ENCODE results near the gene MRPL57.
A peak's percentile ranks its signal among the peaks of the same experiment; 100 is the strongest.
"Not testable (repeated sequence)": the region's sequence is repeated elsewhere in the genome, so short reads cannot be mapped to it uniquely, and the experiment has no call there.

The MRPL57 gene
- long read RNA-seq, donor 1, transcript MRPL57-201 (2 exons, 2,246 nt): major isoform, 99 of 127 reads
- long read RNA-seq, donor 1, partial matches to known transcripts: 0 of 127 reads
- long read RNA-seq, donor 1, other reads (novel, unspliced or antisense): 28 of 127 reads
- long read RNA-seq, donor 2, transcript MRPL57-201 (2 exons, 2,246 nt): major isoform, 73 of 87 reads
- long read RNA-seq, donor 2, partial matches to known transcripts: 0 of 87 reads
- long read RNA-seq, donor 2, other reads (novel, unspliced or antisense): 14 of 87 reads
- long read RNA-seq, donor 3, transcript MRPL57-201 (2 exons, 2,246 nt): major isoform, 30 of 30 reads
- long read RNA-seq, donor 3, partial matches to known transcripts: 0 of 30 reads
- long read RNA-seq, donor 3, other reads (novel, unspliced or antisense): 0 of 30 reads
- long read RNA-seq, donor 4, transcript MRPL57-201 (2 exons, 2,246 nt): major isoform, 55 of 68 reads
- long read RNA-seq, donor 4, partial matches to known transcripts: 0 of 68 reads
- long read RNA-seq, donor 4, other reads (novel, unspliced or antisense): 13 of 68 reads
- long read RNA-seq, donor 5, transcript MRPL57-201 (2 exons, 2,246 nt): major isoform, 89 of 143 reads
- long read RNA-seq, donor 5, partial matches to known transcripts: 29 of 143 reads
- long read RNA-seq, donor 5, other reads (novel, unspliced or antisense): 25 of 143 reads
- long read RNA-seq, donor 6, transcript MRPL57-201 (2 exons, 2,246 nt): major isoform, 65 of 77 reads
- long read RNA-seq, donor 6, partial matches to known transcripts: 0 of 77 reads
- long read RNA-seq, donor 6, other reads (novel, unspliced or antisense): 12 of 77 reads
- long read RNA-seq, donor 7, transcript MRPL57-201 (2 exons, 2,246 nt): major isoform, 113 of 150 reads
- long read RNA-seq, donor 7, partial matches to known transcripts: 0 of 150 reads
- long read RNA-seq, donor 7, other reads (novel, unspliced or antisense): 37 of 150 reads
- long read RNA-seq, donor 8, transcript MRPL57-201 (2 exons, 2,246 nt): major isoform, 52 of 65 reads
- long read RNA-seq, donor 8, partial matches to known transcripts: 0 of 65 reads
- long read RNA-seq, donor 8, other reads (novel, unspliced or antisense): 13 of 65 reads

GRCh38 chr13:21176215-21176981, at the start of gene MRPL57, which contains the start of gene SKA3:
Gene MRPL57 (plus strand): TSS chr13:21176658. CDS start chr13:21176917, 259 bp downstream.
Gene SKA3 (minus strand): TSS chr13:21176552. CDS start chr13:21176477, 75 bp downstream.
- peak; percentile 100 for DNase-seq

GRCh38 chr13:21130116-21130515, 46.3 kb upstream of the MRPL57 start:
- no peak for DNase-seq

- DNase-seq: no peak
Observed at GRCh38 chr13:21133077-21133476, 43.4 kb upstream of the MRPL57 start.

- DNase-seq: no peak
Observed at GRCh38 chr13:21134475-21134874, 42.0 kb upstream of the MRPL57 start.

- not testable (repeated sequence) for DNase-seq
Observed at GRCh38 chr13:21135833-21136232, 40.6 kb upstream of the MRPL57 start.

- no peak for DNase-seq
Observed at GRCh38 chr13:21137696-21138095, 38.8 kb upstream of the MRPL57 start.

- no peak for DNase-seq
Observed at GRCh38 chr13:21138561-21138960, 37.9 kb upstream of the MRPL57 start.

- no peak for DNase-seq
Observed at GRCh38 chr13:21139374-21139773, 37.1 kb upstream of the MRPL57 start.

- no peak for DNase-seq
Observed at GRCh38 chr13:21142766-21143165, 33.7 kb upstream of the MRPL57 start.

- no peak for DNase-seq
Observed at GRCh38 chr13:21147827-21148226, 28.6 kb upstream of the MRPL57 start.

GRCh38 chr13:21148557-21149258, 27.8 kb upstream of the MRPL57 start:
- no peak for DNase-seq

- DNase-seq: no peak
Observed at GRCh38 chr13:21149568-21149967, 26.9 kb upstream of the MRPL57 start.

GRCh38 chr13:21150013-21150412, 26.4 kb upstream of the MRPL57 start:
- DNase-seq: no peak

GRCh38 chr13:21152251-21152899, 24.1 kb upstream of the MRPL57 start:
- DNase-seq: no peak

- DNase-seq: no peak
Observed at GRCh38 chr13:21164631-21165030, 11.8 kb upstream of the MRPL57 start.

GRCh38 chr13:21165606-21166005, 10.9 kb upstream of the MRPL57 start:
- DNase-seq: not testable (repeated sequence)

GRCh38 chr13:21171420-21171819, 5.0 kb upstream of the MRPL57 start:
- no peak for DNase-seq

- not testable (repeated sequence) for DNase-seq
Observed at GRCh38 chr13:21173767-21174166, 2.7 kb upstream of the MRPL57 start.

GRCh38 chr13:21175656-21176214, 723 bp upstream of the MRPL57 start:
- no peak for DNase-seq

- no peak for DNase-seq
Observed at GRCh38 chr13:21176982-21177284, 475 bp downstream of the MRPL57 start.

Measured in right kidney (tissue), 9 donors.